GM12874 (cell line): ENCODE data around the gene YTHDC2.

Experiments used
- TF ChIP-seq, protein P1 (sequence below): IDR thresholded peaks from 2 replicates; pipeline ENCODE4 v1.5.1; 2011; ENCODE audit warnings: low read depth, mild to moderate bottlenecking, control low read depth, low read length, moderate library complexity; ENCODE audit not compliant: insufficient read depth

YTHDC2 gene

DNA sequence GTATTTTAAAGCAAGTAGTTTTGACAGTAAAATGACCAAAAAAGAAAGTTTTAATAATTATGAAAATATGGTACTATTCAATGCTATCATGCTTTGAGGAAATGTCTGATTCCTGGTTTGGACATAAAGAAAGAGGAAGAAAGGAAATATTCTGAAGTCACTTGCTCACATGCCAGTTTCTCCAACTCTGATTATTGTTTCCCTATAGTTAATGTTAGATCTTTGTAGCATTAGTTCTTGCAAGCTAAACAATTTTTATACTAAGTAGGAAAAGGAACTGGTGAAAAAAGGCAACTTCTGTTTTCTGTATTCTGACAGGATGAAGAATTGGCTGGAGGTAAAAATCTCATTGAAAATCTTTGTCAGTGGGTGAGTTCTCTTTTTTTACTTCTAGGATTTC, 119.5 kb downstream of the YTHDC2 start:
- TF ChIP-seq, protein P1, sequence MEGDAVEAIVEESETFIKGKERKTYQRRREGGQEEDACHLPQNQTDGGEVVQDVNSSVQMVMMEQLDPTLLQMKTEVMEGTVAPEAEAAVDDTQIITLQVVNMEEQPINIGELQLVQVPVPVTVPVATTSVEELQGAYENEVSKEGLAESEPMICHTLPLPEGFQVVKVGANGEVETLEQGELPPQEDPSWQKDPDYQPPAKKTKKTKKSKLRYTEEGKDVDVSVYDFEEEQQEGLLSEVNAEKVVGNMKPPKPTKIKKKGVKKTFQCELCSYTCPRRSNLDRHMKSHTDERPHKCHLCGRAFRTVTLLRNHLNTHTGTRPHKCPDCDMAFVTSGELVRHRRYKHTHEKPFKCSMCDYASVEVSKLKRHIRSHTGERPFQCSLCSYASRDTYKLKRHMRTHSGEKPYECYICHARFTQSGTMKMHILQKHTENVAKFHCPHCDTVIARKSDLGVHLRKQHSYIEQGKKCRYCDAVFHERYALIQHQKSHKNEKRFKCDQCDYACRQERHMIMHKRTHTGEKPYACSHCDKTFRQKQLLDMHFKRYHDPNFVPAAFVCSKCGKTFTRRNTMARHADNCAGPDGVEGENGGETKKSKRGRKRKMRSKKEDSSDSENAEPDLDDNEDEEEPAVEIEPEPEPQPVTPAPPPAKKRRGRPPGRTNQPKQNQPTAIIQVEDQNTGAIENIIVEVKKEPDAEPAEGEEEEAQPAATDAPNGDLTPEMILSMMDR = no peak

DNA sequence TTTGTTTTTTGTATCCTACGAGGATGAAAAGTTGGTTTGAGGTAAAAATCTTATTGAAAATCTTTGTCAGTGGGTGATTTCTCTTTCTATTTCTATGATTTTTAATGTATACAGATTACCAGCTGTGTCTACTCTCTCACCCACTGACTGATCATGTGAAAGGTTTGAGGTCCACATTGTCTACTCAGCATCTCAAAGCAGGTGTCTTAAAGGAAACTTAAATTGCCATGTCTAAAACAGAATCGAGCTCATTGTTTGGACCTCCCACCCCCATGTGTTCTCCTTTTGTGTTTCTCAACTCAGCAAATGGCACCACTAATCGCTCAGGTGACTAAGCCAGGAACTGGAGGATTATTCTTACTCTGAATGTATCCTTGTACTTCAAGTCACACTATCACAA, 121.5 kb downstream of the YTHDC2 start:
- TF ChIP-seq, protein P1 = no peak

DNA sequence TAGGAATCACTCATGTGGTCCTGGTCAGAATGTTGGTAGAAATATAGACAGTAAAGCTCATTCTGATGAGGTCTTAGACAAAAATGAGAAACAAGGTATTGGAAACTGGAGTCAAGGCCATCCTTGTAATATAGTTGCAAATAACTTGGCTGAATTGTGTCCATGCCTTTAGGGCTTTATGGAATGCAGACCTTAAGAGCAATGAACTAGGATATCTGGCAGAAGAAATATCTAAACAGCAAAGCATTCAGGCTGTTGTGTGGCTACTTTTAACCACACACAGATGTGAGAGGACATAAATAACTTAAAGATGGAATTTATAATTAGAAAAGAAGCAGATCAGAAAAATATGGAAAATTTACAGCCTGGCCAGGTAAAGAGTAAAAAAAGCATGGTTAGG, 128.2 kb downstream of the YTHDC2 start:
- TF ChIP-seq, protein P1 = no peak
